NCI-H774 (cell line): Measurements from ENCODE around the gene ATXN1.

Experiments used
- DNase-seq: peaks from one replicate; lab custom pipeline; 2025; lab: John Stamatoyannopoulos, UW

The ATXN1 gene

DNA sequence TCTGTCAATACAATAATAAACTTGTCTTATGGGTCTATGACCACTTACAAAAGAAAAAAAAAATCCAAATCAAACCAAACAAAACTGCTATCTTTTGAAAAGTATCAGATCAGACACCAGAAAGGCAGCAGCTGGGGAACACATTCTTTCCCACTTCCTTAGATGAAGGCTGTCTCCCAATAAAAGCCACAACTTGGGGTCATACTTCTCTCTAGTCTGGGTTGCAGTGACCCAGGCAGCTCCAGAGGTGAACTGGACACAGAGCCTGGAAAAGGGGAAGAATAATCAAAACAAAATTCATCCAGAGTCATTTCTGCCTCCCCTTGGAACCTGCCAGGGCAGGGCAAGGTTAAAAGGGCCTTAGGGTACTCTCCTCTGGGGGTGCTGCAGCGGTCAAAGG lies 19.1 kb downstream of the ATXN1 start:
- DNase-seq, result no peak

DNA sequence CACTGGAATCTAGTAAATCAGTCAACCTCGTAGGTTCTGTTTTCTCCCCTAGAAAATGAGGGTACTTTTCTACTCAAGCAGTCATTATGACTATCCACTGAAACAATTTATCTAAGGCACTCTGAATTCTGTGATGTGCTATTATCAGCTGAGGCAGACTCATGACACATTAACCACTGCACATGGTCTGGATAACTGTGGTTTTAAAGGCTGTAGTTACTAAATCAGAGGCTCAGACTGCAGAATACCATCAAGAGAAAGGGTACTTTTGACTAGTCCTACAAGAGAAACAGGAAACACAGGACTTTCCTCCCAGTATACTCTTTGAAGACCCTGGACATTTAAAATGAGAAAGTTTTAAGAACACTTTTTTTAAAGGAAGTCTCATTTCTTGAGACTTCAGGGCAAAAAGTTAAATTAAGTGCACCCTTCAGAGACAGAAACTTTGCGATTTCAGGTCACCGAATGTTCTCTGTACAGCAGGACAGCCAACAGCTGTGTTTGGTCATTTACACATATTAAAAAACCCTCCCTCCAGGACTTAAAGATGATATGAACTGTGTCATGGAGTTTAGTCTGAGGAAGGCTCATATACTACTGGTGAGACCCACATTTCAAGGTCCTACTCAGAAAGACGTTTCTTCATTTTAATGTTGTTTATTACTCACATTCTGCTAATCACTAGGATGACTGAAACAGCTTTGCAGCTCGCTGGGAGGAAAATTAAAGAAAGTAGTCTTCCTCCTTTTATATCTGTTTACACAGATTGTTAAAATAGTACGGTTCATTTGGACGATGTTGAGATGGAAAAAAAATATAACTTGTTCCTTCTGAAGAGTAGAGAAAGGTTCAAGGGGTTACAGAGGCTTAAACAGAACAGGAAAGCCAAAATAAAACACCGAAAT lies 19.9 kb downstream of the ATXN1 start:
- DNase-seq, result no peak

DNA sequence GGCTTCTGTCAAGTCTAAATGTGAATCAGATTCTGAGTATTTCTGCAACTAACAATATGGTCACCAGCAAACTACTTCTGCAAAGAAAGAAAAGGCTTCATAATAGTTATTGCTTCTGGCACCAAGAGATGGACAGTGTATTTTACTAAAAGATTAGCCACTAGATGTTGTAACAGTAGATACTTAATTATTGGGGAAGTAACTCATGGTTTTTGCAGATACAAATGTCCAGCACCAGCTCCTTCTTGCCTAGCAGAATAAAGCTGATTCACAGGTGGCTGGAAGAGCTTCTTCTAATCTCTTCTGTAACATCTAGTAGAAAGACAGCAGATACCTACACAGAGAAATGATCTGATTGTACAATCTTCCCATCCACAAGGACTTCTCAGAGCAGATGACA lies 21.2 kb downstream of the ATXN1 start:
- DNase-seq, result no peak

DNA sequence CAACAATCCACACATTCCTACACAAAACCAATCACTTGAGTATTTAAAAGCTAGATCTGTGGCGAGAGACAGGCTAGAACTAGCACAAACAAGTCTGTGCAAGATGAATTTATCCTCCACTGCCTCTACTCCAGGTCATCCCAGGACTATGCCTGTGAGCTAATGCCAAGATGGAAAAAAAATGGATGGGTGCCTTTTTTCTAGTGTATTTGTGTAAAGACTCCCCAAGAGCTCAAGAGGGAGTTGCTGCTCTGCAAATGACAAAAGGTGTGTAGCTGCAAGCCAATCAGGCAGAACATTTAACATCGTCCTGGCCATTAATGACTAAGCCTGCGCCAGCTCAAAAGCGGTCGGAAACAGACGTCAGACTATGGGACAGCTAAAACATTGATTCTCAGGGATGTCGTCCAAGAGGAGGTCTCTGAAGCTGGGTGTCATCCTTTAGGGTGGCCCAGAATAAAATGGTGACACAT lies 21.9 kb downstream of the ATXN1 start:
- DNase-seq, result no peak

DNA sequence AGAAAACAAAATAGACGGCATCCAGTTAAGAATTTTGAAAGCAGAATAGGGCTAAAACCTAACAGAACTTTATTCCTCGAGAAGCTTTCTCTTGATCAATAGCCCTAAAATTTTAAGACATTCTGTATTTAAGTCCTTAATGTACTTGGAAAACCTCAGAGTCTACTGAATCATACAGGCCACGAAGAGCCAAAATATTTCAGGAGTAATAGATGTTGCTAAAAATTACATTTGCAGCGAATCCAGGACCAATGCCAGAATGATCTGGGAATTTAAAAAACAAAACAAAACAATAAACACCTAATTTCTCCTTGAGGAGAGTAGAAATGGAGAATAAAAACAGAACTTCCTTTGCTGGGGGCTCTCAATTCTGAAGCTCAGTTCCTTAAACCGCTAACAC lies 23.3 kb downstream of the ATXN1 start:
- DNase-seq, result no peak

DNA sequence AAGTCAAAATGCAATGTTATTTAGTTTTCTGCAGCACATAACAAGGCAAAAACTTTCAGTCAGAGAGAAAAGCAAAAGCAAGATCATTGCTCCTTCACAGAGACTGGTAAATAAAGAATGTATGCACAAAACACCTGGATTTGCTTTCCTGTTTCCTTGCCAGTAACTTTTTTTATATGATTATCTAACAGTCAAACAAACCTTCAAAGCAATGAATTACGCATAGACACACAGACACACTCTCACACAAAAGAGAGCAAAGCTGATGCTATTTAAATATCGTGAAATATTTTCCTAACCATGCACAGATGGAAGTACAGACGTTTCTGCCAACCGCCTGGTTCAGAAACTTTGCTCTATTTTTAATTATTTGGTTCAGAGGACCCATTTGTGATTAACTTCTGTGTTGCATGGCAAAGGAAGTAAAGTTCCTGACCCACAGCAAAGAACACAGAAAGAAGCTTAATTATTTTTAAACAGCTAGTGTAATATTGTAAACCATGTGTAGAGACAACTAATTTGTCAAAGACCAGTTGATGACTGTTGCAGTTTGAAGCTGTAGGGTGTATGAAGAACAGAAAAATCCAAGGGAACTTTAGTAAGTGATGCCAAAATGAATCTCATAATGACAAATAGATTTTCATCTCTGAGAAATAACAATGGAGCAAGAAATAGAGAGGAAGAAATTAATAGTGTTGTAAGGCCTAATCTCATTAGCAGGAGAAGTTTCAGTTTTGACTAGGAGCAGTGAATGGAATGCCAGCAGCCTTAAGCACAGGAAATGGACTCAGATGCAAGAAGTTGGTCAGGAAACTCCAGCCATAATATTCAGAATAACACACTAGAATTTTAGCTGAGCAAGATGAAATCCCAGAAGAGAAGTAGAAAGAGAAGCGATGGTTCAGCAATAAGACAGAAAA lies 24.1 kb downstream of the ATXN1 start:
- no peak for DNase-seq

DNA sequence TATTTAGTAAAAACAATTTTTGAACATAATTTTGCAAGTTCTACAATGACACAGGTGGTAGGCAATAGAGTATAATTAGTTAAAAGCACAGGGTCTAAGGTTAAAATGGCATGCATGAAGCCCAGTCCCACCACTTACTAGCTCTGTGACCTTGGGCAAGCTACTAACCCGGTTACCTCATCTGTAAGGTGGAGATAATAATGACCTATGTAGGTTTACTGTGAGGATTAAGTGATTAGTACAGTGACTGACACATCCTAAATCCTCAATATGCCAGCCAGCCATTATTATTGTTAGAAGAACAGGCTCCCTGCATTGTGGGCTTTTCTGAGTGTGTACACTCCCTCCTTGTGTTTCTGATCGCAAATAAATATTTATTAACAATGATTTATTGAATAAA lies 26.2 kb downstream of the ATXN1 start:
- DNase-seq, result no peak

DNA sequence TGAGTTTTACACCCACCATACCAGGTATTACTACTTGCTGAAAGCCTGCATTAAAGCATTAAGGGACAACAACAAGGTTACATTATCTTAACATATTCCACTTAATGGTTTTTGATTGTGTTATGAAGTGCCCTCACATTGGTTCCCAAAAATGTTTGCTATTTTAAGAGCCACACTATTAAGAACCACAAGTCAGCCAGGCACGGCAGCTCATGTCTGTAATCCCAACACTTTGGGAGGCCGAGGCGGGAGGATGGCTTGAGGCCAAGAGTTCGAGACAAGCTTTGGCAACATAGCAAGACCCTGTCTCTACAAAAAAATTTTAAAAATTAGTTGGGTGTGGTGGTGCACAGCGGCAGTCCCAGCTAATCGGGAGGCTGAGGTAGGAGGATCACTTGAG lies 28.2 kb downstream of the ATXN1 start:
- DNase-seq, result no peak

DNA sequence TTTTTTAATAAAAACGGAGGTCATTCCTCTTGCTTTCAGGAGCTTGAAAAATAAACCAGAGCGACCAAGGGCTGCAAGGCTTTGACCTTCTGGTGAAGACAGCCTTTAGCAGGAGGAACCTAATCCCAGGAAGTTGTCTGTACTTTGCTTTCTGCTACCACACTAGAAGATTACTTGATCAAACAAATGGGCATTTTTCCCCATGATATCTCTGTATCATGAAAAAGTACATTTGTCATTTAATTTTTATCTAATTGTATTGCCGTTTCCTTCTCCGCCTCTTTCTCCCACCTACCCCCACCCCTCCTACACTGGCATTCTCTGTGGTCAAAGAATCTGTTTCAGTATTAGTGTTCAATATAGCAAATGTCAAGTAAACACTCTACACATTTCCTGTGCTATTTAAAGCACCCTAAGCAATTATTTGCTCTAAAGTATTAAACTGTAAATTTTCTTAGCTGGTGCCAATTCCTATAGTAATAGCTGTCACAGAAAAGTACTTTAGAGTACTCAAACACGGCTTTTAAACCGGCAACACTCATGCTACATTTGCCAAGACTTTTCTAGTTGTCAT lies 29.7 kb downstream of the ATXN1 start:
- no peak for DNase-seq

DNA sequence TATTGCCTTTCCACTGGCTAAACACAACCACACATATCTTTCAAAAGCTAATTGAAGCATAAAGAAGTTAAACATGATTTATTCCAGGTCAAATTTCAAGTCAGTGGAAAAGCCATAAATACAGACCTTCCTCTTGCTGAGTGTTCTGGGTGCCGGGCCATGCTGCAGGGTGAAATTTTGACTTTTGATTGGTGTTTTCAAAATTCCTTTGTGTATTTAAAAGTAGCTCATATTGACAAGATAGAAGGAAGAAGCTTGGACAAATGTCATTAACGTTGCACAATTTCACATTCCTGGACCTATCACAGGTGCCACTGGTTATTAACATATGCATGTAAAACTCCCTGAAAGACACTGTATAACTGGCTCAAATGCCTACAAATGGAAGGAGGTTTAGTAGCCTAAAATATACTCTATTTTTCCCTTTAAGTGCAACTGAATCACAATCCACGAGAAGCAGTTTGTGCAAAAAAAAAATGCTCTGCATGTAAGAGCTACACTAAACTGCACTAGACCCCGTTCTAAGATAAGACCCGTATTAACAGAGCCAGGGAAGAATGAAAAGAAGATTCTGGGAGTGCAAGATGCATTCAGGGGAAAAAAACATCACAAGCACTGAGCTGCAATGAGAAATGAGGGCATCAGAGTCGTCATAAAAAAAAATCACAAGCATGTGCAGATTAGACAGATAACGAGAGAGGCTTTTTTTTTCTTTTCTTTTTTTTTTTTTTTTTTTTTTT lies 30.4 kb downstream of the ATXN1 start:
- DNase-seq, result no peak

DNA sequence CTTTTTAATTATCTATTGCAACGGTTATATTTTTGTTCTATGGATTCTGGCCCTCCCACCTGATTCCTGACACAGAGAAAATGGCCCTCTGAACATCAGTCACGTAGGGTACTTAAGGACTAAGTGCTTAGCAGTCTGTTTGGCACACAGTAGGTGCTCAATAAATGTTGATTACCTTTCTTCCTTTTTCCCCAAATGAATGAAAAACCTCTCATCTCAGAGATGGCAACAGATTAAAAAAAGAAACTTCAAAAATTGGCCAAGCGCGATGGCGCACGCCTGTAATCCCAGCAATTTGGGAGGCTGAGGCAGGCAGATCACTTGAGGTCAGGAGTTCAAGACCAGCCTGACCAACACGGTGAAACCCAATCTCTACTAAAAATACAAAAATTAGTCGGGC lies 31.5 kb downstream of the ATXN1 start:
- DNase-seq, result no peak

DNA sequence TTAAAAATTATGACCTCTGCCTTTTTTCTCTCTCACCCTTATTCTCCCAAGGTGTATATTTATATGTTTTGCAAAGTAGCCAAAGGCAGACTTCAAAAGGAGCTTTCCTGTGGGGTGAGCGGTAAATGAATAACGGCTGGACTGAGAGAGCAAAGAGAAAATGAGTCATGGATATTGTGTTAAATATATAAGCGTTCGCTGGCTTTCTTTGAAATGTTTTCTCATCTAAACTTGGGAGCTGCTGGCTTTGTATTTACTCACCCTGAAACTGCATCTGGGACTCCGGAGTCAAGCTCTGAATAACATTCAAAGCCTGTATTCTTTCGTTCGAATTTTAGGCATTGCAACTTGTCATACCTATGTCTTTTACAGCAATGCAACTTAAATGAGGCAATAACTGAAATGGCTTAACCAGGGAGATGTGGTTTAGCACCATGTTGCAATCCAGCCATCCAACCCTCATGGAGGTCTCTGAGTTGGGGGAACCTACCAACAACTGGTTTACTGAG lies 32.0 kb downstream of the ATXN1 start:
- no peak for DNase-seq

DNA sequence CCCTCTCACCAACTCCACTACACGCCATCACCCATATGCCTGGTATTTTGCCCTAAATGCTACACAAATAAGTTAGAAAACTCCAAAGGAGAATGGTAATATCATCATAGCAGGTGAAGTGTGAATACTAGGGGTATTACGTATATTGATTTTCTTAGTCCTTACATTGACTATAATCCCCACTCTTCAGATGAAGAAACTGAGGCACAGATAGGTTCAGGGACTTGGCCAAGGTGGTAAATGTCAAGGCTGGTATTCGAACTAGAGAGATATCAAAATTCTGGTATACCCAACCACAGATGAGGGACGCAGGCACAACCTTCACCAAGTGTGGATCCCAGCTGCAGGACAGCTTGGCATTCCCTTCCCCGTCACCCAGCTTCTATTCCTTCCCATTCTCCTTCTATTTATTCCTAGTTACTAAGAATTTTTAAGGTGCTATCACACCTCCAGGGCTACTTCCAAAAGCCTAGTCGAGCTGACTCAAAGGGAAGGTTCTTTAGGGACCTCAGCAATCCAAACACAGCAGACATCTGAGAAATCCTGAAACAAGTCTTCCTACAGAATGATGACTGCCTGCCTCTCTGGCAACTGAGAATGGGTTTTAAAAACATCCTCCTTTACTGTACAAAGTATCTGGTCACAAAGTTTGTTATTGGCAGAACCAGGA lies 32.6 kb downstream of the ATXN1 start:
- DNase-seq, result no peak

DNA sequence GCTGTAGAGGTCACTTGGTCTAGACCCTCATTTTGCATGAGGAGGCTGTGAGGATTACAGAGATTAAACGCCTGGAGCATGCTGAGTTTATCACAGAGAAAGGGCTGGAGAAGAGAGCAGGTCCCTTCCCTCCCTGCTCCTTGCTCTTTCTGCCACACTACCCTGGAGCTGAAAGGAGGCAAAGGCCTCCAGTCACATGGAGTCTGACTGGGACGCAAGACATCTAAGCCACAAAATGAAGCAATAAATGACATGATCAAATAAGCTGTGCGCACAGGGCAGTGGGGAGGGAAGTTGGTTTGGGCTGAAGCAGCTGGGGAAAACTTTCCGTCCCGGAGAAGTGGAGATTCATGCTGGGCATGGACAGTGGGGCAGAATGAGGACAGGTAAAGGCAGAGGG lies 33.3 kb downstream of the ATXN1 start:
- DNase-seq, result no peak

DNA sequence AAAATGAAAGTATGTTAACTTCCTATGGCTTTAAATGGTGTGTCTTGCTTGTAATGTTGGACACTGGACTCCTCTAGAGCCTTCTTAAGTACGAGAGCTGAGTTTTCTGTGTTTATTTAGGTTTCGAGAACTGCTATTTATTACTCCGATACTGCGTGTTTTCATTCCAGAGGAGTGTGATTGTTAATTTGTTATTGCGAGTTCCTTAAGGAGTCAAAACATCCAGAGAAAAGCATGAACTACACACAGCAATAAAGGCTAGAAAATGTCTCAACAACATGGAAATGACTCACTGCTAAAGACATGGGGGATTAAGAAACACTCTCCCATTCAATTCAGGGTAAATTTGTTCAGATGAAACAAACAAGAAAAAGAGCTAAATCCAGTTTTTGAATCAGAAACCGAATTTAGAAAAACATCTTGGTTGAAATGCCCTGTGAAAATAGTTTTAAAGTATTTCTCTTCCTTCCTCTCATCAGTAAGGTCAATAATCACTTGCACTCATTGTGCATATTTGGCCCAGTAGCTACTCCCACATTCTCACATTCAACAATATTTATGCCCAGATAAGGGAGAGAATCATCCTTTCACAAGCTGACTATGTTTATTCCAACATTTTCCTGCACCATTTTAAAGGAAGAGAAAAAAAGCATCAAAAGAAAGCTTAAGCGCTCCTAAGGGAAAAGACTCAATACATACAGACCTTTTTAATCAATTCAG lies 36.0 kb downstream of the ATXN1 start:
- DNase-seq, result no peak

DNA sequence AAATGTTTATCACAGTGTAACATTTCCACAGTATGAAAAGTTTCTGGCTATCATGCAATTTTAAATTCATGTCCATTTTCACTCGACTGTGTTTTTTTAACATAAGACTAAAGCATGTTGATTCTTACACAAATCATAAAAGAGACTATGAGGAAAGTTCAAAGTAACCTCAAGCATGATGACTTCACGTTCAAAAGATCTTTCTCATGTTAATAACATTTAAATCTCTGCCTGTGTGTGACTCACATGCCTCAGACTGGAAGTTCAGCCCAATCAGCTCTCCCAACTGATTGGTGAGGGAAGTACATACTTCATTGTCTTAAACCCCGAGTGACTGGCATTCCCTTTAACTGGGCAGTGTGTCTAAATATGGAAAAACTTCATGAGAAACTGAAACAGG lies 37.4 kb downstream of the ATXN1 start:
- no peak for DNase-seq

DNA sequence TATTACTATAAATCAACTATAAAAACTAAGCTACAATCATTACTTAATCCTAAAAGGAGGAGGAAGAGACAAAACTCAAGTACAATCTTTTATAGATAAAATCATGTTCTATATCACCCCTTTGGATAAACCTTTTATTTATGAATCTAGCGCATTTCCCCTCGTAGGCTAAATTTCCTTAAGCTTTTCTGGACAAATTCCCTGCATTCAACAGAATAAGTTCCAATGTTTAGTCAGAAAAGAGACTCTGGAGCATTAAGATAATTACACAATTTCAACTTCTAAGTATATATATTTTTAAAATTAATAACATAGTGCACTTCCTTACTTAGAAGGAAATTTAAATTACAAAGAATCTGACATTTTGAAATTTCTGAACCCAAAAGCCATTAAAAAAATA lies 37.9 kb downstream of the ATXN1 start:
- no peak for DNase-seq

DNA sequence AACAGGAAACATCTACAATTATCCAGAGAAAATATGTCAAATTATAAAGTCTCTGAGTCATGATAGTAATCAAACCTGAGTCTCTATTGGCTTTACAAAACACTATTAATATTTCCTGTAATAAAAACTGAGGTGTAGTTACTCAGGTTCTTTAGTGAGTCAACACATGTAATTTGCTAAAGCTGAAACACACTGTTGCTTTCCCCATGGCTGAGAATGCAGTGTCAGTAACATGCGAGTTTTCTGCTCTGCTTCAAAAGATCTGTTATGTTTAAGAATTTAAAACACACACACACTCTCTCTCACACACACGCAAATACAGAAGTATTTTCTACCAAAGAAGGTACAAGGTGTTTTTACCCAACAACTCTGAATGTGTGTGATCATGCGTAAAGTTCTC lies 38.6 kb downstream of the ATXN1 start:
- no peak for DNase-seq

DNA sequence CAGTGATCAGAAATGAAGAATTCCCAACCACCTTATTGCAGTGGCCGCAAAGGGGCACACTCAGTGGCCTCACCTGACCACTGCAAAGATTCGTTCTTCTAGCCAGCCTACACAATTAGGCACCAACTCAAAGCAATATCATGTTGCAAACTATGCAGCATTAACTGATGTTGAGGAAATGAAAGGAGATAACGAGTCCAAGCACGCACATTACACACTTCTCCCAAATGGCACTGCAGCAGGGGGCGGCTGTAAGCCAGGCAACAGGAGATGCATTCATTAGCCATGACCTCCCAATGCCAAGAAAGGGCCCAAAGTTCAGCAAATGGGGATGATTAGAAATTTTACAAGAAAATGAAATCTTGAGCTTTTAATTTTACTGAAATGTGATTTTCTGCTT lies 39.3 kb downstream of the ATXN1 start:
- DNase-seq, result no peak

DNA sequence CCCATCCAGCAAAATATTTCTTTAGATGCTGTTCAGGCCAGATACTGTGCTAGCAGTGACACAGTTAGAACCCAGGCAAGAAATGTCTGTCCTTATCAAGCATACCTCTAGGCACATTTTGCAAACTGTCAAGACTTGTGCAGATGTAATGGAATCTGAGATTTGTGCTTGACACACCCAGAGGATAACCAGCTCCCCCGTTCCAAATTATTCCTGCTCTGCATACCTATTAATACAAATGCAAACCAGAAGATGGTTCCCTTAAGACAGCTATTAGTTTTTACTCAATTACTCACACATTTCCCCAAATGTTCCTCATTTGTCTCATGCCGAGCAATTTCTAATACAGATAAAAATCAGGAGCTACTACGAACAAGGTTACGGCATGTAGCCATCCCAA lies 40.4 kb downstream of the ATXN1 start:
- DNase-seq, result no peak

DNA sequence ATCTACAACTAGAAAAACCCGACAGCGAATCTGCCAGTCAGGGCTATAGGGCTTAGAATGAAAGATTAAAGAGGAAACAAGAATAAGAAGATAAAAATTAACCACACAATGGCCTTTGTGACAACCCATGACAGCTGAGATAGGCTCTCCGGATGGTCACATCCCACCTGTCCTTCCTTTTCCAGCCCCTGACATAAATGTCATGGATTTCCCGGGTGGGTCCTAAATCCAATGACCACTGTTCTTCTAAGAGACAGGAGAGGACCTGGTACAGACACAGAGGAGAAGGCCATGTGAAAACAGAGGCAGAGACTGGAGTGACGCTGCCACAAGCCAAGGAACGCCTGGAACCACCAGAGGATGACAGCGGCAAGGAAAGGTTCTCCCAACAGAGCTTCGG lies 41.8 kb downstream of the ATXN1 start:
- DNase-seq, result no peak
